SK-N-MC (cell line): Measurements from ENCODE around the gene PDE11A.

Experiments used
- EZH2 ChIP-seq: fragments of 200-600 bp; sonication (generic); IDR thresholded peaks from one replicate; pipeline ENCODE4 v1.6.1; 2017; ENCODE audit warnings: antibody characterized with exemption
- FOXP2 ChIP-seq: optimal IDR thresholded peaks from 2 replicates; pipeline ENCODE3; 2011; ENCODE audit warnings: mild to moderate bottlenecking, moderate library complexity; ENCODE audit not compliant: insufficient read depth; ENCODE audit errors: extremely low read length, control extremely low read depth
- POLR2AphosphoS5 ChIP-seq: IDR thresholded peaks from 2 replicates; pipeline ENCODE4 v1.6.1; 2012; ENCODE audit warnings: mild to moderate bottlenecking, low read depth, low read length, borderline replicate concordance

DNA sequence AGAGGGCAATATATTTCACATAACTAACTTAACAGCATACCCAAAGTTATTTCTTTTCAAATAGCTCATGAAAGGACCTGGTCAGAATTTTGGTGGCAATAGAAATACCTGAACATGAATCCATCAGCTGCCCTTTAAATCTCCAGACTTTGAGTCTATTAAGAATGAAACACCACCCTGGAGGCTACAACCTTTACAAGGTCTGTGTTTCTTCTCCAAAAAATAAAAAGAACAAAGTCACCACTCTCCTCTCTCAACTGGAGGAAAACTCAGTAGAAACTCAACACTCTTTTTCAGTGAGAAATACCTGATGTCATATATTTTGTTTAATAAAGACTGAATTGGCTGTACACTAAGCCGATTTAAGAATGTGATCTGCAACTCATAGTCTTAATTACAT, 475.7 kb downstream of the PDE11A start:
- TF ChIP-seq EZH2: no peak
- TF ChIP-seq POLR2AphosphoS5: no peak
- TF ChIP-seq FOXP2: no peak
